ENCODE results near the gene KIF26B. TPM values are rescaled to one million over a fixed set of nuclear protein-coding genes. Genes with fewer than 3 reads are reported as not detected.

KIF26B gene
- polyA plus RNA-seq, 1 donor (not counting 4 experiments of a cell fraction or from before 2014, with no cell fraction given) = 0.58 TPM

- Histone ChIP-seq H2AFZ (ENCODE audit: control insufficient read depth, low read length) (no peak overlapping the region), H3K27ac (ENCODE audit: control insufficient read depth, insufficient read depth, low read length) (no peak overlapping the region), H3K9me3 (ENCODE audit: control insufficient read depth, low read depth, low read length) (no peaks in the 10 kb centered on the region), H3K4me1 (ENCODE audit: control insufficient read depth, extremely low read depth, insufficient read depth, low read length) (no peaks in the 10 kb centered on the region), H4K20me1 (ENCODE audit: control insufficient read depth, extremely low read depth, insufficient read depth, low read length) (no peaks in the 10 kb centered on the region), H3K79me2 (ENCODE audit: control insufficient read depth, insufficient read depth, low read length) (no peaks in the 10 kb centered on the region), H3K27me3 (ENCODE audit: control insufficient read depth, extremely low read depth, insufficient read depth, low read length) (no peaks in the 10 kb centered on the region), H3K4me2 (ENCODE audit: control insufficient read depth, extremely low read depth, insufficient read depth, low read depth, low read length) (no peak overlapping the region), H3K9me1 (ENCODE audit: control insufficient read depth, extremely low read depth, insufficient read depth, low read length) (no peaks in the 10 kb centered on the region), H3K4me3 (ENCODE audit: control insufficient read depth in 2 of 3, extremely low read depth in 1 of 3, insufficient read depth in 2 of 3, low read depth in 1 of 3, low read length in 3 of 3) (no peak overlapping the region), H3K36me3 (ENCODE audit: control insufficient read depth in 2 of 2, extremely low read depth in 1 of 2, insufficient read depth in 2 of 2, low read length in 2 of 2) (no peaks in the 10 kb centered on the region), H3K9ac (ENCODE audit: control insufficient read depth, extremely low read depth, insufficient read depth, low read length) (no peak overlapping the region)
- no peak for DNase-seq (ENCODE audit: low read depth, low spot score)
- dilution Hi-C loops (cut with MboI; ENCODE audit: extremely low pct_ligation_motif_present, low sequenced_read_pairs) = no loop called here
- no peak for FAIRE-seq
- TF ChIP-seq CTCF (optimal IDR thresholded peaks at IDR 0.05 in 1 of 3, IDR thresholded peaks at IDR 0.05 in 1 of 3, conservative IDR thresholded peaks at IDR 0.05 in 1 of 3; ENCODE audit: extremely low read depth in 1 of 3, insufficient read depth in 2 of 3, low read length in 3 of 3) = no peak
- no peak for TF ChIP-seq EZH2 (IDR thresholded peaks at IDR 0.05; ENCODE audit: low read length)
Observed at GRCh38 chr1:245433561-245433960, 278.8 kb downstream of the KIF26B start.

- dilution Hi-C loops (cut with MboI; ENCODE audit: extremely low pct_ligation_motif_present, low sequenced_read_pairs) = no loop called here
- no peaks in the 10 kb centered on the region for H3K9me1 ChIP-seq (ENCODE audit: control insufficient read depth, extremely low read depth, insufficient read depth, low read length)
- no peak for FAIRE-seq
- no peak overlapping the region for H3K4me3 ChIP-seq (ENCODE audit: control insufficient read depth in 2 of 3, extremely low read depth in 1 of 3, insufficient read depth in 2 of 3, low read depth in 1 of 3, low read length in 3 of 3)
- H3K27me3 ChIP-seq (ENCODE audit: control insufficient read depth, extremely low read depth, insufficient read depth, low read length) = no peaks in the 10 kb centered on the region
- H3K36me3 ChIP-seq (ENCODE audit: control insufficient read depth in 2 of 2, extremely low read depth in 1 of 2, insufficient read depth in 2 of 2, low read length in 2 of 2) = no peaks in the 10 kb centered on the region
- no peaks in the 10 kb centered on the region for H3K9me3 ChIP-seq (ENCODE audit: control insufficient read depth, low read depth, low read length)
- H4K20me1 ChIP-seq (ENCODE audit: control insufficient read depth, extremely low read depth, insufficient read depth, low read length) = no peaks in the 10 kb centered on the region
- no peaks in the 10 kb centered on the region for H3K79me2 ChIP-seq (ENCODE audit: control insufficient read depth, insufficient read depth, low read length)
- no peak for DNase-seq (ENCODE audit: low read depth, low spot score)
- H2AFZ ChIP-seq (ENCODE audit: control insufficient read depth, low read length) = no peak overlapping the region
- TF ChIP-seq CTCF (optimal IDR thresholded peaks at IDR 0.05 in 1 of 3, IDR thresholded peaks at IDR 0.05 in 1 of 3, conservative IDR thresholded peaks at IDR 0.05 in 1 of 3; ENCODE audit: extremely low read depth in 1 of 3, insufficient read depth in 2 of 3, low read length in 3 of 3) = no peak
- TF ChIP-seq EZH2 (IDR thresholded peaks at IDR 0.05; ENCODE audit: low read length) = no peak
- H3K4me2 ChIP-seq (ENCODE audit: control insufficient read depth, extremely low read depth, insufficient read depth, low read depth, low read length) = no peak overlapping the region
- H3K4me1 ChIP-seq (ENCODE audit: control insufficient read depth, extremely low read depth, insufficient read depth, low read length) = no peaks in the 10 kb centered on the region
- H3K9ac ChIP-seq (ENCODE audit: control insufficient read depth, extremely low read depth, insufficient read depth, low read length) = no peak overlapping the region
- no peak overlapping the region for H3K27ac ChIP-seq (ENCODE audit: control insufficient read depth, insufficient read depth, low read length)
Observed at GRCh38 chr1:245434280-245434679, 279.5 kb downstream of the KIF26B start.
